ENCODE results near the gene LCN2. TPM values are rescaled to one million over a fixed set of nuclear protein-coding genes. Genes with fewer than 3 reads are reported as not detected.

LCN2 gene
- total RNA-seq, 1 experiment from 2014 or later = 537 TPM

Other genes starting within 250 kb of the LCN2 start
- 23.3 and 27.6 TPM in 2 replicates for gene ST6GALNAC6, start 249.8 kb upstream of the LCN2 start, total RNA-seq (2021)
- gene ST6GALNAC4, start 232.4 kb upstream of the LCN2 start, total RNA-seq (2021) = 28.3 and 44.3 TPM in 2 replicates
- gene PIP5KL1, start 218.7 kb upstream of the LCN2 start, total RNA-seq (2021) = 21.9 and 22.5 TPM in 2 replicates
- 65.5 and 79.4 TPM in 2 replicates for gene DPM2, start 211.6 kb upstream of the LCN2 start, total RNA-seq (2021)
- 176 and 208 TPM in 2 replicates for gene EEIG1, start 168.5 kb upstream of the LCN2 start, total RNA-seq (2021)
- 16.1 and 17.3 TPM in 2 replicates for gene NAIF1, start 82.1 kb upstream of the LCN2 start, total RNA-seq (2021)
- gene SLC25A25, start 81.2 kb upstream of the LCN2 start, total RNA-seq (2021) = 11.7 and 13.4 TPM in 2 replicates
- gene PTGES2, start 21.7 kb upstream of the LCN2 start, total RNA-seq (2021) = 95.2 and 124 TPM in 2 replicates
- 154 and 213 TPM in 2 replicates for gene BBLN, start 10.8 kb downstream of the LCN2 start, total RNA-seq (2021)
- gene CIZ1, start 42.1 kb downstream of the LCN2 start, total RNA-seq (2021) = 164 and 213 TPM in 2 replicates
- 134 and 148 TPM in 2 replicates for gene DNM1, start 53.9 kb downstream of the LCN2 start, total RNA-seq (2021)
- gene GOLGA2, start 126.6 kb downstream of the LCN2 start, total RNA-seq (2021) = 175 and 188 TPM in 2 replicates
- 70.4 and 86.0 TPM in 2 replicates for gene SWI5, start 126.8 kb downstream of the LCN2 start, total RNA-seq (2021)
- gene TRUB2, start 173.0 kb downstream of the LCN2 start, total RNA-seq (2021) = 47.6 and 62.1 TPM in 2 replicates
- gene COQ4, start 173.4 kb downstream of the LCN2 start, total RNA-seq (2021) = 81.8 and 89.5 TPM in 2 replicates
- gene SLC27A4, start 191.1 kb downstream of the LCN2 start, total RNA-seq (2021) = 27.3 and 30.4 TPM in 2 replicates
- gene URM1, start 221.9 kb downstream of the LCN2 start, total RNA-seq (2021) = 98.1 and 101 TPM in 2 replicates

Data from PC-9 (cell line).